Activated T-helper 1 cell treated with Interleukin-2 at 50 U/mL for 16 hours (primary cell): ENCODE results near the gene STX5.
A peak's percentile ranks its signal among the peaks of the same experiment; 100 is the strongest.
"Not testable (repeated sequence)": the region's sequence is repeated elsewhere in the genome, so short reads cannot be mapped to it uniquely, and the experiment has no call there.

Experiments used
- DNase-seq: peaks from one replicate; pipeline ENCODE4 v3.0.0-alpha.2; 2020; ENCODE audit warnings: low read depth

The STX5 gene

DNA sequence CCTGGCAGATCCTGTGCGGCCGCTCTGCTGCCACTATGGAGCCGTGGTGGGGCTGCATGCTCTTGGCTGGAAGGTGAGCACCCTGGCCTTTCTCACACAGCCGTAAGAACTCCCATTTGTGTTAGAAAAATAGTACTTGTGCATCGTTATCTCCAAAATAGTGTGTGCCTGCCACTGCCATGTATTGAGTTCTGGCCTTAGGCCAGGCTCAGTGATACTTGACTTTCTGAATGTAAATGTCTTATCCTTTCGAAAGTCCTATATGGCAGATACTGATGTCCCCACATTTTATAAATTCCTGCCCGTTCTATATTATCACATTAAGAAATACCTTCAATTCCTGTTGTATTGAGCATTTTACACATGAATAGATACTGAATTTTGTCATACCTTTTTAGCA is 49.1 kb downstream of the STX5 start:
- DNase-seq = no peak

- DNase-seq = no peak
Observed at GRCh38 chr11:62778441-62778840, 53.4 kb downstream of the STX5 start.

- DNase-seq = no peak
Observed at GRCh38 chr11:62777389-62777788, 54.5 kb downstream of the STX5 start.

- no peak for DNase-seq
Observed at GRCh38 chr11:62775646-62776045, 56.2 kb downstream of the STX5 start.

DNA sequence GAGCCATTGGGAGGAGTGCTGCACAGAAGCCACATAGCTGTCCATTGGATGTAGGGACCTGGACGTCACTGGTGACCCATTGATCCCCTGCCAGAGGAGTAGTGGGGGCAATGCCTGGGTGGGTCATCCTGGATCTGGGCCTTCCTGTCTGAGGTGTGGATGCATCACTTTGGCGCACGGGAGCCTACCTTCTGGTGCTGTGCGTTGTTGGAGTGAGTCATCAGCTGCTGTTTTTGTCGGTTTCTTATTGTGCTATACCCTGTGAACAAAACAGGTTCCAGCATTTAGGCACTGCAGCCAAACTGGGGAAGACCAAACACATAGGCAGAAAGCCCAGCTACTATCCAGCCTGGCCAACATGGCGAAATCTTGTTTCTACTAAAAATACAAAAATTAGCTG is 57.4 kb downstream of the STX5 start:
- DNase-seq = no peak

DNA sequence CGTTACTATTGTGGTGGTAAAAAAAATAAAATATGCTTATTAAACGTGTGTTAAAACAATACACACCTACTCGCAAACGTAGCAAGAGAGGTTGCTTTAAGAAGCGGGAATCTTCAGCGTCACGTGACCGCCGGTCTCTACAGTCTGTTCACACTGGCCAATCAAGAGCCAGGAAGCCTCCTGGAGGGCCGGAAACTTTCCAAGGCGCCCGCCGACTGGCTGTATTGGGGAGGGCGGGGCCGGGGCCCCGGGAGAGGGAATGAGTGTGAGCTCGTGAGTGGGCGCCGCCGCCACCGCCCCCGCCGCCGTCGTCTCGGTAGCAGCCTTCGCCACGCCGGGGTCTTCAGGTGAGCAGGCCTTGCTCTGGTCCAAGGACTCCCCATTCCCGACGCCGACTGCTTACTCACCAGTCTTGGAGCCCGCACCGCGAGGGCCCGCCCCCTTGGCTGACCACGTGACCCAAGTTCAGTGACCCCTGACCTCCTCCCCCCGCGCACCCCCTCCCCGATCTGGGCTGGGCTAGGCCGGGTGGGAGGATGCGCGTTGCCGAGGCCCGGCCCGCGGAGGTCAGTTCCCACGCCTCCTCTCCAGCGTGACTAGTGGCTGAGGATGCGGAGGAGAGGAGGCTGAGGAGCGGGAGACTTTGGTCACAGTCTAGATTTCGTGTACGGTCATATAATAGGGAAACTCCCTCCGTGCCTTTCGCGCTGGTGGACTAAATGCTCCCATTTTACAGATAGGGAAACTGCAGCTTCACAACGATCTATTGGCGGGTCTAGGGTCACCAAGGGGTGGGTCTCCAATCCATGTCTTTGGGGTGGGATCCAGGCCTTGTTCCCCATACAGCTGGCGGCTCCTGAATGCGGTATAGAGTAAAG is 60.5 kb downstream of the STX5 start, which contains the start of gene TAF6L:
Gene TAF6L, plus strand, starts transcription at position 253 of the 878 bp plus-strand sequence. CDS start 4,388 bp downstream, outside the sequence.
- peak; percentile 86 for DNase-seq

DNA sequence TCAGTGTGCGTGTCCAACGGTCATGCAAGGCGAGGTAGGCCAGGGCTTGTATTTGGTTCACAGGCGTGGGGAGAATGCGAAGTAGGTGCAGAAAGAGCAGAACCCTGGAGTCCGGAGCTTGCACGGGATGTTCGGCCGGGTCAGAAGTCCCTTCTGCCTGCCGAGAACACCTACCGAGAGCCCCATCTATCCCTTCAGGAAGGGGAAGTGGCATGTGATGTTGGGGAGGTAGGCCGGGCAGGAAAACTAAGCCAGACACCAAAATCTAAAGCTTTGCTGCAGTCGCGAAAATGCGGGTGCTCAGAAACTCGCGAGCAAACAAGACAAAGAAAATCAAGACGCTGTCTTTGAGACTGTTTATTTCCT is 61.1 kb downstream of the STX5 start:
- no peak for DNase-seq

DNA sequence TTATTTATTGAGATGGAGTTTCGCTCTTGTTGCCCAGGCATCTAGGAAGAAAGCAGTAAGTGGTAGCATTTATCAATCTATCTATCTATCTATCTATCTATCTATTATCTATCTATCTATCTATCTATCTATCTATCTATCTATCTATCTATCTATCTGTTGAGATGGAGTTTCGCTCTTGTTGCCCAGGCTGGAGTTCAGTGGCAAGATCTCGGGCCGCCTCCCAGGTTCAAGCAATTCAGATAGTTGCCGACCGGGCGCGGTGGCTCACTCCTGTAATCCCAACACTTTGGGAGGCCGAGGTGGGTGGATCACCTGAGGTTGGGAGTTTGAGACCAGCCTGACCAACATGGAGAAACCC is 71.0 kb downstream of the STX5 start:
- DNase-seq = not testable (repeated sequence)

GRCh38 chr11:62757846-62758788 is 73.7 kb downstream of the STX5 start:
- DNase-seq = no peak
